G401.6 (cell line): Measurements from ENCODE around the gene RNU5B-1.
"Not testable (repeated sequence)": the region's sequence is repeated elsewhere in the genome, so short reads cannot be mapped to it uniquely, and the experiment has no call there.

Source experiments
- FAIRE-seq: peaks from 2 replicates; lab custom pipeline; 2012; peaks lifted over from hg19 to GRCh38; lab: Jason Lieb, UNC

RNU5B-1 gene

GRCh38 chr15:65344214-65344913, 39.9 kb downstream of the RNU5B-1 start:
- no peak for FAIRE-seq

GRCh38 chr15:65344914-65345275, 40.4 kb downstream of the RNU5B-1 start:
- no peak for FAIRE-seq

- FAIRE-seq = no peak
These were observed 42.5 kb downstream of the RNU5B-1 start for GRCh38 chr15:65346856-65347598.

GRCh38 chr15:65347756-65348155, 43.3 kb downstream of the RNU5B-1 start:
- FAIRE-seq = not testable (repeated sequence)

- no peak for FAIRE-seq
These were observed 44.9 kb downstream of the RNU5B-1 start for GRCh38 chr15:65349338-65349737.

GRCh38 chr15:65351972-65352371, 47.5 kb downstream of the RNU5B-1 start:
- not testable (repeated sequence) for FAIRE-seq
